HG02678 (cell line): ENCODE measurements around the gene EEIG1.

Experiments
- ATAC-seq: cut with Tn5 transposase; IDR thresholded peaks from one replicate; pipeline ENCODE4 v1.9.1; 2021; ENCODE audit warnings: mild to moderate bottlenecking, moderate library complexity; ENCODE audit not compliant: unreplicated experiment

Gene EEIG1

GRCh38 chr9:128001779-128002298, 21.1 kb upstream of the EEIG1 start:
- ATAC-seq, result no peak

GRCh38 chr9:128001151-128001778, 20.5 kb upstream of the EEIG1 start:
- ATAC-seq, result no peak

- no peak for ATAC-seq
These were observed 18.7 kb upstream of the EEIG1 start for GRCh38 chr9:127999461-127999860.

- no peak for ATAC-seq
These were observed 12.9 kb upstream of the EEIG1 start for GRCh38 chr9:127993721-127994120.

GRCh38 chr9:127991757-127992274, 11.0 kb upstream of the EEIG1 start:
- no peak for ATAC-seq

- ATAC-seq, result no peak
These were observed 10.4 kb upstream of the EEIG1 start for GRCh38 chr9:127991017-127991756.

- no peak for ATAC-seq
These were observed 9.8 kb upstream of the EEIG1 start for GRCh38 chr9:127990554-127990953.

- ATAC-seq, result no peak
These were observed 8.3 kb upstream of the EEIG1 start for GRCh38 chr9:127989094-127989493.

GRCh38 chr9:127987103-127987614, 6.4 kb upstream of the EEIG1 start:
- no peak for ATAC-seq

- no peak for ATAC-seq
These were observed 4.2 kb upstream of the EEIG1 start for GRCh38 chr9:127985011-127985410.

- no peak for ATAC-seq
These were observed 3.1 kb upstream of the EEIG1 start for GRCh38 chr9:127983847-127984289.

GRCh38 chr9:127982912-127983311, 2.1 kb upstream of the EEIG1 start:
- ATAC-seq, result no peak

- ATAC-seq, result no peak
These were observed 851 bp upstream of the EEIG1 start for GRCh38 chr9:127981559-127982121.

- peak; percentile 36 for ATAC-seq
These were observed 606 bp downstream of the EEIG1 start for GRCh38 chr9:127980060-127980705.

- no peak for ATAC-seq
These were observed 1.3 kb downstream of the EEIG1 start for GRCh38 chr9:127979333-127980059.

GRCh38 chr9:127979015-127979332, 1.8 kb downstream of the EEIG1 start:
- no peak for ATAC-seq

GRCh38 chr9:127977884-127978647, 2.7 kb downstream of the EEIG1 start:
- no peak for ATAC-seq

GRCh38 chr9:127977009-127977883, 3.5 kb downstream of the EEIG1 start:
- no peak for ATAC-seq

GRCh38 chr9:127976498-127976897, 4.3 kb downstream of the EEIG1 start:
- no peak for ATAC-seq
